ENCODE data around the gene GXYLT2.

Gene GXYLT2

DNA sequence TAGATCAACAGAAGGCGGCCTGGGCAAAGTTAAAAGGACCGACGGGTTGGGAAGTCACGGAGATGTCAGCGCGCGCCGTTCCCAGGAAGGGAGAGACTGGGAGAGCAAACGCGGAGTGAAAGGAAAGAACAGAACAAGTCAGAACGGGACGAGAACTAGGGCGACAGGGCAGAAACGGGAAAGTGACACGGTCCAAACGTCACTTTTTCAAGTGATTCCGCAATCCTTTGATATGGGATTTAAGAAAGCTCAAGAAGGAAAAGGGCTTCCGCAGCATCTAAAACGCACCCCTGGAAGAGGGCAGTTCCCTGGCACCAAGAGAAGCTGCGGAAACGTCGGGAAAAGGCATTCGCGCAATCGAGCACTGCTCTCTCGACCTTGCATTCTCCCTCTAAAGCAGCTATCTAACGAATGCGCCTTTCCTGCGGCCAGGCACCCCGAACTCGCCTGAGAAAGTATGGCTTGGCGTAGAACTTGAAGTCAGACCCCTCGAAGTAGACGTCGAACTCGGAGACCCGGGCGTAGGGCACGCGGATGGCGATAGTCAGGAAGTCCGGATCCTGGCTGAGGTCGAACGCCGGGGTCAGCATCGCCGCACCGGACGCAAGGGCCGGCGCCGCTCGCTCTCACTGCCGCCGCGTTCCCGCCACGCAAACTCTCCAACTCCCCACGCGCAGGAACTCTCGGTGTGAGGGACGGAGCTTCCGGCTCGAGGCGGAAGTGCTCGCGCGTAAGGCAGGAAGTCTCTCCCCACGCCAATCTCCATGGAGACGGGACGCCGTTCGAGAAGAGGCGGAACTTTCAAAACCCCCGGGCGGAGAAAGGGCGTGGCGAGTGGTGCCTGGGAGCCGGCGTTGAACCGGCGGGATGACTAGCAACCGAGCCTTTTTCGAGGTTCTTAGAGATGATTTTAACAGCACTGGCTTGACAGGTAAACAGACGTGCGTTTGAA, 39.8 kb upstream of the GXYLT2 start, which contains the start of gene SHQ1:
SHQ1 (minus strand) TSS at position 695 of the 952 bp plus-strand sequence; CDS start at position 590, 105 bp downstream.
- peak; percentile 86 for DNase-seq
- Histone ChIP-seq H3K4me3 (ENCODE audit: low read depth, low read length) (peak within 1 kb of the TSS; percentile 96), H3K27ac (peak within 1 kb of the TSS; percentile 9), H3K36me3 (replicated peaks) (no peaks in the 10 kb centered on the region), H3K27me3 (replicated peaks) (no peaks in the 10 kb centered on the region)
- TF ChIP-seq, protein P1, sequence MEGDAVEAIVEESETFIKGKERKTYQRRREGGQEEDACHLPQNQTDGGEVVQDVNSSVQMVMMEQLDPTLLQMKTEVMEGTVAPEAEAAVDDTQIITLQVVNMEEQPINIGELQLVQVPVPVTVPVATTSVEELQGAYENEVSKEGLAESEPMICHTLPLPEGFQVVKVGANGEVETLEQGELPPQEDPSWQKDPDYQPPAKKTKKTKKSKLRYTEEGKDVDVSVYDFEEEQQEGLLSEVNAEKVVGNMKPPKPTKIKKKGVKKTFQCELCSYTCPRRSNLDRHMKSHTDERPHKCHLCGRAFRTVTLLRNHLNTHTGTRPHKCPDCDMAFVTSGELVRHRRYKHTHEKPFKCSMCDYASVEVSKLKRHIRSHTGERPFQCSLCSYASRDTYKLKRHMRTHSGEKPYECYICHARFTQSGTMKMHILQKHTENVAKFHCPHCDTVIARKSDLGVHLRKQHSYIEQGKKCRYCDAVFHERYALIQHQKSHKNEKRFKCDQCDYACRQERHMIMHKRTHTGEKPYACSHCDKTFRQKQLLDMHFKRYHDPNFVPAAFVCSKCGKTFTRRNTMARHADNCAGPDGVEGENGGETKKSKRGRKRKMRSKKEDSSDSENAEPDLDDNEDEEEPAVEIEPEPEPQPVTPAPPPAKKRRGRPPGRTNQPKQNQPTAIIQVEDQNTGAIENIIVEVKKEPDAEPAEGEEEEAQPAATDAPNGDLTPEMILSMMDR (IDR thresholded peaks at IDR 0.05; ENCODE audit: low read depth, low read length, missing control alignments), result no peak
- in situ Hi-C loops (cut with HindIII; ENCODE audit: low pct_ligation_motif_present, low sequenced_read_pairs), result no loop called here

DNA sequence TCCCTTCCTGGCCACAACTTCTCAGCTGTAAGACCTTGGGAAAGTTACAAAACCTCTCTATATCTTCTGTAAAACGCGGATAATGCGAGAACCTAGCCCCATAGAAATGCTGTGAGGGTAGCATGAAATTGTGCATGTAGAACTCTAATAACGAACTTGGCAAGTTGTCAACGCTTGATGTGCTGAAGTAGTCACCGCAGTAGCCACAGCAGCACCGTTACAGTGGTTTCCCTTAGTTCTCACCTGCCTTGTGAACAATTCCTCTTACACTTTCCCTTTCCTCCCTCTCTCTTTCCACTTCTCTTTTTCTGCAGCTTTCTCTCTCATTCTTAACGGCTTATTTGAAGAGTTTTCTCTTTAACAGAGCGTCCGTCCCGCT, 39.2 kb upstream of the GXYLT2 start:
- in situ Hi-C loops (cut with HindIII; ENCODE audit: low pct_ligation_motif_present, low sequenced_read_pairs), result no loop called here
- Histone ChIP-seq H3K27me3 (replicated peaks) (no peaks in the 10 kb centered on the region), H3K27ac (no peak overlapping the region), H3K4me3 (ENCODE audit: low read depth, low read length) (peak overlapping the region; percentile 96), H3K36me3 (replicated peaks) (no peaks in the 10 kb centered on the region)
- TF ChIP-seq, protein P1 (IDR thresholded peaks at IDR 0.05; ENCODE audit: low read depth, low read length, missing control alignments), result no peak
- DNase-seq, result peak; percentile 2

DNA sequence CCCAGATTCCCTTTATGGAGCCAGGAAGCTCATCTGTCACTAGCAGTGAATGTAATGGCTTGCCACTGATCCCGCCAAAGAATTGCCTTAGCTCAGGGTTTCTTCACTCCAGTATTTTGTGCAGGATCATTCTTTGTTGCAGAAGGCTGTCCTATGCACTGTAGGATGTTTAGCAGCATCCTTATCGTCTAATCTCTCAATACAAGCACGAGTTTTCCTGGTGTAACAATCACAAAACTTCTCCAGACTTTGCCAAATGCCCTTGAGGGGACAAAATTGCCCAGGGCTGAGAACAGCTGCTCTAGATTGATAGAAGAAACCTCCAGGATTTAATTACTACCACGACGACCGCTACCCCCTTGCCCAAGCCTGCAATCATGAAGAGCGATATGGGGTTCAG, 32.8 kb upstream of the GXYLT2 start:
- Histone ChIP-seq H3K4me3 (ENCODE audit: low read depth, low read length) (no peak overlapping the region), H3K27me3 (replicated peaks) (no peaks in the 10 kb centered on the region), H3K36me3 (replicated peaks) (no peaks in the 10 kb centered on the region), H3K27ac (no peak overlapping the region)
- TF ChIP-seq, protein P1 (IDR thresholded peaks at IDR 0.05; ENCODE audit: low read depth, low read length, missing control alignments), result no peak
- in situ Hi-C loops (cut with HindIII; ENCODE audit: low pct_ligation_motif_present, low sequenced_read_pairs), result no loop called here
- no peak for DNase-seq

DNA sequence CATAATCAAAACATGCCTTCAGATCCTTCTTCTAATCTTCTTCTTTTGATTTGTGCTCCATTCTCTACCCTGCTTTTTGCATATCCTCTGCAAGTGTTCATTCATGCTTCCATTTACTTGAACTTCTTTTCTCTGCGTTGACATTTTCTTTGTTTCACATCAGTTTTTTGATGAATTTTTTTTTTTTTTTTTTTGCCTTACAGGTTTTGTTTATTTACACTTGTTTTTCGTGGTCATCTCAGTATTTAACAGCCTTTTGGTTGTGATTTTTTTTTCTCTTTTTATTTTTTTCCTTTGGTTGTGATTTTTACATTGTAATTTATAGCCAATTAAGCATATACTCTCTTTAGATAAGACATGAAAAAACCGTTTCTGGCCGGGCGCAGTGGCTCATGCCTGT, 27.8 kb upstream of the GXYLT2 start:
- H3K27me3 ChIP-seq (replicated peaks), result no peaks in the 10 kb centered on the region
- no peak for DNase-seq
- H3K36me3 ChIP-seq (replicated peaks), result no peaks in the 10 kb centered on the region
- TF ChIP-seq, protein P1 (IDR thresholded peaks at IDR 0.05; ENCODE audit: low read depth, low read length, missing control alignments), result no peak
- in situ Hi-C loops (cut with HindIII; ENCODE audit: low pct_ligation_motif_present, low sequenced_read_pairs), result no loop called here
- no peak overlapping the region for H3K27ac ChIP-seq
- no peak overlapping the region for H3K4me3 ChIP-seq (ENCODE audit: low read depth, low read length)

DNA sequence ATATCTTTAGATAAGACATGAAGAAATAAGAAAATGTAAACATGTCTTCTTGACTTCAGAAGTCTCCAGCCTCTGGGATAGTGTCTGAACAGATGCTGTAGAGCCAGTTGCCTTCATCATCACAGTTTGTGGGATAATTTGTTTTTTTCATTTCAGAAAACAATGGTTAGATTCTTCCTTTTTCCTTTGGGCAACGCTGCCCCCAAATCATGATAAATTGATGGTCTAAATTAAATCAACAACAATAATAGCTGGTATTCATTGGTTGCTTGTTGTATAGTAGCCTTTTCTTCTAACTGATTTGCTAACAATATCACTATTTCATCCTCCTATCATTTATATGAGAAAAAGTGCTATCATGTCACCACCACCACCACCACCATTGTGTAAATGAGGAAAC, 27.0 kb upstream of the GXYLT2 start:
- TF ChIP-seq, protein P1 (IDR thresholded peaks at IDR 0.05; ENCODE audit: low read depth, low read length, missing control alignments), result no peak
- H3K27me3 ChIP-seq (replicated peaks), result no peaks in the 10 kb centered on the region
- H3K27ac ChIP-seq, result no peak overlapping the region
- no peak overlapping the region for H3K4me3 ChIP-seq (ENCODE audit: low read depth, low read length)
- in situ Hi-C loops (cut with HindIII; ENCODE audit: low pct_ligation_motif_present, low sequenced_read_pairs), result no loop called here
- H3K36me3 ChIP-seq (replicated peaks), result no peaks in the 10 kb centered on the region
- no peak for DNase-seq

All from brain microvascular endothelial cell (primary cell).